Upper lobe of left lung (tissue), 4 donors: Measurements from ENCODE around the gene PLPPR1.

ENCODE experiments used
- POLR2A ChIP-seq, 4 donors: fragments of 450-650 bp; IDR thresholded peaks; one replicate each; pipeline ENCODE4 v1.5.1; 2016 to 2017; ENCODE audit warnings: antibody characterized with exemption in 4 of 4, mild to moderate bottlenecking in 2 of 4
- POLR2AphosphoS5 ChIP-seq, 2 donors: sonication (generic); formaldehyde crosslinking; IDR thresholded peaks; one replicate each; pipeline ENCODE4 v1.5.1; 2017; ENCODE audit warnings: antibody characterized with exemption in 2 of 2
- TF ChIP-seq, protein P1 (sequence below), 6 experiments: fragments of 450-650 bp in 4 of 6; fragments of 200-600 bp in 2 of 6; sonication (generic) in 2 of 6; IDR thresholded peaks; one replicate each; pipeline ENCODE4 v1.5.1; 2016 to 2019; ENCODE audit warnings: antibody characterized with exemption in 6 of 6

DNA sequence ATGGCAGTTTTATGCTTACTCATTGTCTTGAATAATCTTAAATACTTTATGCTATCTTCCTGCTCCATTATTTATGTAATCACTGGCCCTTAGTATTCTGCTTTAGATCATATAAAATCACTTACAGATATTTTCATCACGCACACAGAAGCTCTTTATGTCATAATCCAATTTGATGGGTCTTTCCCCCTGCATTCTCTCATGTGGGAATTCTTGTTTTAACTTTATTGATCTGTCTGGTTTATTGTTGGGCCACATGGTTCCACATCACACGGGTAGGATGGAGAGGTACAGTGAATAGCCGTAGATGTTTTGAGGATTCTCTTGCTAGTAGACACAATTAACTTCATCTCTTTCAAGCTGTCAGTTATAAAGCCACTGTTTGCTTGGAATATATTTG, 27.0 kb downstream of the PLPPR1 start:
- TF ChIP-seq POLR2A (IDR thresholded peaks at IDR 0.05) (no peak), POLR2AphosphoS5 (IDR thresholded peaks at IDR 0.05) (no peak)
- TF ChIP-seq, protein P1, sequence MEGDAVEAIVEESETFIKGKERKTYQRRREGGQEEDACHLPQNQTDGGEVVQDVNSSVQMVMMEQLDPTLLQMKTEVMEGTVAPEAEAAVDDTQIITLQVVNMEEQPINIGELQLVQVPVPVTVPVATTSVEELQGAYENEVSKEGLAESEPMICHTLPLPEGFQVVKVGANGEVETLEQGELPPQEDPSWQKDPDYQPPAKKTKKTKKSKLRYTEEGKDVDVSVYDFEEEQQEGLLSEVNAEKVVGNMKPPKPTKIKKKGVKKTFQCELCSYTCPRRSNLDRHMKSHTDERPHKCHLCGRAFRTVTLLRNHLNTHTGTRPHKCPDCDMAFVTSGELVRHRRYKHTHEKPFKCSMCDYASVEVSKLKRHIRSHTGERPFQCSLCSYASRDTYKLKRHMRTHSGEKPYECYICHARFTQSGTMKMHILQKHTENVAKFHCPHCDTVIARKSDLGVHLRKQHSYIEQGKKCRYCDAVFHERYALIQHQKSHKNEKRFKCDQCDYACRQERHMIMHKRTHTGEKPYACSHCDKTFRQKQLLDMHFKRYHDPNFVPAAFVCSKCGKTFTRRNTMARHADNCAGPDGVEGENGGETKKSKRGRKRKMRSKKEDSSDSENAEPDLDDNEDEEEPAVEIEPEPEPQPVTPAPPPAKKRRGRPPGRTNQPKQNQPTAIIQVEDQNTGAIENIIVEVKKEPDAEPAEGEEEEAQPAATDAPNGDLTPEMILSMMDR (IDR thresholded peaks at IDR 0.05), result no peak
